A549 (cell line): ENCODE results near the gene FXYD7. TPM values are rescaled to one million over a fixed set of nuclear protein-coding genes. Genes with fewer than 3 reads are reported as not detected.
A peak's percentile ranks its signal among the peaks of the same experiment; 100 is the strongest.

ENCODE experiments used
- ATAC-seq, 2 experiments: fragments of 200-7000 bp in 1 of 2; fragments of >200 bp in 1 of 2; cut with Nextera tagmentation in 1 of 2; cut with Tn5 transposase in 1 of 2; 3 replicates each; pipeline versions ENCODE4 v1.8.0 to v1.9.1; 2018 to 2020; ENCODE audit warnings: mild to moderate bottlenecking in 1 of 2, moderate library complexity in 1 of 2
- CTCF ChIA-PET: fragments of 300-600 bp; sonication (Branson Sonifier 250); formaldehyde crosslinking; extraction: SDS; loops from one replicate; lab custom pipeline; 2021; ENCODE audit warnings: antibody characterized with exemption, inconsistent platforms; lab: Yijun Ruan, JAX
- POLR2A ChIA-PET: fragments of 350-600 bp; formaldehyde crosslinking; extraction: SDS; loops from one replicate; lab custom pipeline; 2021; ENCODE audit warnings: antibody characterized with exemption, inconsistent platforms; lab: Yijun Ruan, JAX
- DNase-seq, 2 experiments: peaks; one replicate each; pipeline versions ENCODE4 v3.0.0 to v3.0.0-alpha.2; 2011 to 2016; ENCODE audit warnings: low read depth in 1 of 2, low spot score in 1 of 2
- FAIRE-seq: peaks from 2 replicates; lab custom pipeline; 2011; peaks lifted over from hg19 to GRCh38; lab: Jason Lieb, UNC
- H3K27ac ChIP-seq, 2 experiments: fragments of >200 bp; sonication (Bioruptor Twin); formaldehyde crosslinking; 3 replicates each; pipeline ENCODE4 v1.5.1; 2016 to 2017
- H3K4me1 ChIP-seq: fragments of >200 bp; sonication (Bioruptor Twin); formaldehyde crosslinking; 3 replicates; pipeline ENCODE4 v1.6.1; 2016
- H3K4me2 ChIP-seq: fragments of >200 bp; sonication (Bioruptor Twin); formaldehyde crosslinking; 3 replicates; pipeline ENCODE4 v1.6.1; 2016
- H3K4me3 ChIP-seq: fragments of >200 bp; sonication (Bioruptor Twin); formaldehyde crosslinking; 3 replicates; pipeline ENCODE4 v1.5.1; 2016
- H3K9me3 ChIP-seq: fragments of >200 bp; sonication (Bioruptor Twin); formaldehyde crosslinking; 3 replicates; pipeline ENCODE4 v1.6.1; 2016
- BCL3 ChIP-seq: fragments of >200 bp; sonication (Bioruptor Twin); formaldehyde crosslinking; IDR thresholded peaks from 3 replicates; pipeline ENCODE4 v1.6.1; 2016
- BHLHE40 ChIP-seq: IDR thresholded peaks from 2 replicates; pipeline ENCODE4 v1.6.1; 2012; ENCODE audit warnings: low read depth, low read length, inconsistent platforms
- CHD2 ChIP-seq: fragments of 150-350 bp; IDR thresholded peaks from 2 replicates; pipeline ENCODE4 v1.6.1; 2014; ENCODE audit warnings: low read length; ENCODE audit not compliant: partially characterized antibody
- E2F6 ChIP-seq: IDR thresholded peaks from 2 replicates; pipeline ENCODE4 v1.6.1; 2012; ENCODE audit warnings: low read depth, borderline replicate concordance
- EHF ChIP-seq: fragments of 250-450 bp; sonication (Bioruptor Pico); IDR thresholded peaks from 2 replicates; pipeline ENCODE4 v1.5.0; 2020; ENCODE audit warnings: mild to moderate bottlenecking
- EHMT2 ChIP-seq: fragments of 200-600 bp; sonication (generic); IDR thresholded peaks from 2 replicates; pipeline ENCODE4 v1.6.1; 2016; ENCODE audit warnings: antibody characterized with exemption, low read depth, mild to moderate bottlenecking, moderate library complexity
- ESRRA ChIP-seq: fragments of 150-350 bp; IDR thresholded peaks from 2 replicates; pipeline ENCODE4 v1.6.1; 2014; ENCODE audit warnings: mild to moderate bottlenecking, low read length, borderline replicate concordance
- FOSB ChIP-seq: fragments of 250-450 bp; sonication (Bioruptor Pico); IDR thresholded peaks from 2 replicates; pipeline ENCODE4 v1.5.0; 2020; ENCODE audit warnings: mild to moderate bottlenecking, moderate library complexity
- GATA3 ChIP-seq: IDR thresholded peaks from 2 replicates; pipeline ENCODE4 v1.6.1; 2012; ENCODE audit warnings: borderline replicate concordance
- HEYL ChIP-seq: fragments of 250-450 bp; sonication (Bioruptor Pico); IDR thresholded peaks from 2 replicates; pipeline ENCODE4 v1.8.0; 2021; ENCODE audit warnings: mild to moderate bottlenecking, moderate library complexity
- HOXB5 ChIP-seq: fragments of 250-450 bp; sonication (Bioruptor Pico); IDR thresholded peaks from 2 replicates; pipeline ENCODE4 v1.5.0; 2020; ENCODE audit warnings: mild to moderate bottlenecking, moderate library complexity
- KDM5A ChIP-seq: fragments of 200-600 bp; sonication (generic); IDR thresholded peaks from 2 replicates; pipeline ENCODE4 v1.6.1; 2016; ENCODE audit warnings: antibody characterized with exemption, mild to moderate bottlenecking
- MAX ChIP-seq: IDR thresholded peaks from 2 replicates; pipeline ENCODE4 v1.6.1; 2012
- MAZ ChIP-seq: fragments of 150-350 bp; IDR thresholded peaks from 2 replicates; pipeline ENCODE4 v1.6.1; 2014; ENCODE audit warnings: antibody characterized with exemption, low read depth, low read length, borderline replicate concordance
- NPAS2 ChIP-seq: fragments of 250-450 bp; sonication (Bioruptor Pico); IDR thresholded peaks from 2 replicates; pipeline ENCODE4 v1.8.0; 2022; ENCODE audit warnings: mild to moderate bottlenecking, moderate library complexity, borderline replicate concordance
- PHF8 ChIP-seq: fragments of 200-600 bp; sonication (generic); IDR thresholded peaks from 2 replicates; pipeline ENCODE4 v1.6.1; 2016; ENCODE audit warnings: low read depth, mild to moderate bottlenecking, antibody characterized with exemption, moderate library complexity, borderline replicate concordance
- POLR2A ChIP-seq: IDR thresholded peaks from 2 replicates; pipeline ENCODE4 v1.6.1; 2012; ENCODE audit warnings: mild to moderate bottlenecking, low read length
- RARB ChIP-seq: fragments of 250-450 bp; sonication (Bioruptor Pico); IDR thresholded peaks from 2 replicates; pipeline ENCODE4 v1.8.0; 2021; ENCODE audit warnings: mild to moderate bottlenecking, moderate library complexity
- RCOR1 ChIP-seq: fragments of 150-350 bp; IDR thresholded peaks from 2 replicates; pipeline ENCODE4 v1.6.1; 2014; ENCODE audit warnings: antibody characterized with exemption, low read length, low read depth
- REST ChIP-seq: fragments of 200-600 bp; sonication (generic); IDR thresholded peaks from 2 replicates; pipeline ENCODE4 v1.6.1; 2016; ENCODE audit warnings: antibody characterized with exemption, mild to moderate bottlenecking, moderate library complexity
- RFX5 ChIP-seq: fragments of 450-650 bp; IDR thresholded peaks from 2 replicates; pipeline ENCODE4 v1.7.1; 2014; ENCODE audit warnings: antibody characterized with exemption, mild to moderate bottlenecking, moderate library complexity
- SMC3 ChIP-seq: fragments of >200 bp; sonication (Bioruptor Twin); formaldehyde crosslinking; IDR thresholded peaks from 3 replicates; pipeline ENCODE4 v1.6.1; 2018; ENCODE audit warnings: inconsistent platforms
- TFCP2L1 ChIP-seq: fragments of 250-450 bp; sonication (Bioruptor Pico); IDR thresholded peaks from 2 replicates; pipeline ENCODE4 v1.5.0; 2021; ENCODE audit warnings: mild to moderate bottlenecking
- TP53 ChIP-seq: fragments of 250-450 bp; sonication (Bioruptor Pico); IDR thresholded peaks from 2 replicates; pipeline ENCODE4 v1.5.0; 2021; ENCODE audit warnings: mild to moderate bottlenecking, moderate library complexity
- USF2 ChIP-seq: fragments of 450-650 bp; IDR thresholded peaks from 2 replicates; pipeline ENCODE4 v1.6.1; 2014; ENCODE audit warnings: antibody characterized with exemption
- WGBS: methylation state at CpG from one replicate; pipeline ENCODE4 v1.1.6; 2017; ENCODE audit errors: missing lambda C conversion rate; 5-methylcytosine and 5-hydroxymethylcytosine counted together
- polyA plus RNA-seq, 4 experiments: library from polyadenylated mRNA; depleted of rRNA in 3 of 4; stranded (reverse); fragments of >200 nt; fragmentation: RNase III in 1 of 4; extraction: RNeasy Plus Mini Kit Qiagen cat#74134 plus additional on column Dnase treatment in 1 of 4; gene quantifications; 2 replicates in 3 of 4; 3 replicates in 1 of 4; pipeline ENCODE4 v1.2.3, GENCODE V29; 2011 to 2017

Gene FXYD7
- polyA plus RNA-seq, 2 of the 4 experiments (the other 2 are of a cell fraction): not detected

GRCh38 chr19:35136231-35136630 lies 6.8 kb upstream of the FXYD7 start:
- Histone ChIP-seq H3K4me3 (no peak overlapping the region), H3K4me1 (peaks cover 9% of the 10 kb centered on the region), H3K4me2 (no peak overlapping the region), H3K27ac (no peak overlapping the region), H3K9me3 (no peaks in the 10 kb centered on the region)
- FAIRE-seq (no peak), ATAC-seq (no peak), DNase-seq (no peak)
- POLR2A ChIA-PET: no interaction called here
- TF ChIP-seq PHF8 (no peak), MAX (no peak), BHLHE40 (no peak), GATA3 (no peak), RARB (CRISPR knock-in tag) (no peak), TP53 (CRISPR knock-in tag) (no peak), HOXB5 (CRISPR knock-in tag) (no peak), FOSB (CRISPR knock-in tag) (no peak), USF2 (no peak), TFCP2L1 (CRISPR knock-in tag) (no peak), REST (no peak), MAZ (no peak), CHD2 (no peak), EHF (CRISPR knock-in tag) (no peak), HEYL (CRISPR knock-in tag) (no peak), SMC3 (no peak), ESRRA (no peak)
- CTCF ChIA-PET: interaction anchor here (0.6 to 11.0 kb wide), 60 partner anchors 11 to 497 kb away, joined by 3 to 148 read pairs (median 6); partner anchors contain the start of genes FXYD3, FXYD5, HAMP and ZNF30
- 59% methylated on average over 11 of the region's 11 CpGs for WGBS

- 54% methylated on average over 9 of the region's 9 CpGs for WGBS
- no peak for ATAC-seq
- Histone ChIP-seq H3K4me2 (no peak overlapping the region), H3K4me1 (peaks cover 17% of the 10 kb centered on the region), H3K27ac (no peak overlapping the region), H3K9me3 (no peaks in the 10 kb centered on the region), H3K4me3 (no peak overlapping the region)
- no peak for DNase-seq
- TF ChIP-seq BCL3: no peak
- no peak for TF ChIP-seq RFX5
- TF ChIP-seq MAX: no peak
- no peak for TF ChIP-seq PHF8
- TF ChIP-seq NPAS2 (CRISPR knock-in tag): no peak
- no peak for TF ChIP-seq POLR2A
- TF ChIP-seq E2F6: no peak
- no peak for TF ChIP-seq EHF (CRISPR knock-in tag)
- TF ChIP-seq EHMT2: no peak
- no peak for TF ChIP-seq KDM5A
- no peak for TF ChIP-seq TFCP2L1 (CRISPR knock-in tag)
- no peak for TF ChIP-seq RCOR1
- POLR2A ChIA-PET: interaction anchor here (0.6 kb wide), 1 partner anchor 494 kb away, joined by 3 read pairs; no protein-coding TSS in a partner anchor
- peak; percentile 56 for FAIRE-seq
- CTCF ChIA-PET: interaction anchor here (0.7 to 11.0 kb wide), 20 partner anchors 10 to 498 kb away, joined by 3 to 148 read pairs (median 23); partner anchors contain the start of genes FXYD3 and FXYD5
Observed at GRCh38 chr19:35136977-35137702, 5.9 kb upstream of the FXYD7 start.
